Mesenteric fat pad (tissue), 1 donor: ENCODE data around the gene MAP1B. TPM values are rescaled to one million over a fixed set of nuclear protein-coding genes. Genes with fewer than 3 reads are reported as not detected.

Source experiments
- DNase-seq: peaks from one replicate; pipeline ENCODE4 v3.0.0-alpha.2; 2020; ENCODE audit warnings: low spot score
- total RNA-seq: library from RNA; stranded (reverse); fragmentation: NEBNext Ultra II Directional; extraction: Animal tissue kit (Norgen Biotek cat#: 25700); gene quantifications from one replicate; pipeline ENCODE4 v1.2.1, GENCODE V29; 2021
- donor health status: DM: yes; HTN: yes; CAD: no.

Gene MAP1B
- total RNA-seq, 1 donor from 2014 or later, result 121 TPM

- DNase-seq, result no peak
These were observed 22.4 kb downstream of the MAP1B start for GRCh38 chr5:72129725-72130124.

GRCh38 chr5:72130351-72130761, 23.1 kb downstream of the MAP1B start:
- DNase-seq, result no peak

- DNase-seq, result no peak
These were observed 26.1 kb downstream of the MAP1B start for GRCh38 chr5:72133212-72133990.

- no peak for DNase-seq
These were observed 27.1 kb downstream of the MAP1B start for GRCh38 chr5:72134226-72134899.

GRCh38 chr5:72137826-72138409, 30.6 kb downstream of the MAP1B start:
- DNase-seq, result no peak

- no peak for DNase-seq
These were observed 31.8 kb downstream of the MAP1B start for GRCh38 chr5:72138943-72139521.

GRCh38 chr5:72140711-72141110, 33.4 kb downstream of the MAP1B start:
- DNase-seq, result no peak

- no peak for DNase-seq
These were observed 34.4 kb downstream of the MAP1B start for GRCh38 chr5:72141440-72142355.

GRCh38 chr5:72144762-72145161, 37.5 kb downstream of the MAP1B start:
- no peak for DNase-seq

GRCh38 chr5:72145348-72145747, 38.1 kb downstream of the MAP1B start:
- DNase-seq, result no peak

- DNase-seq, result no peak
These were observed 38.8 kb downstream of the MAP1B start for GRCh38 chr5:72146056-72146455.

GRCh38 chr5:72147569-72147968, 40.3 kb downstream of the MAP1B start:
- DNase-seq, result no peak

GRCh38 chr5:72149742-72150141, 42.5 kb downstream of the MAP1B start:
- no peak for DNase-seq

GRCh38 chr5:72151169-72151568, 43.9 kb downstream of the MAP1B start:
- no peak for DNase-seq

GRCh38 chr5:72151646-72152045, 44.4 kb downstream of the MAP1B start:
- DNase-seq, result no peak

- DNase-seq, result no peak
These were observed 45.3 kb downstream of the MAP1B start for GRCh38 chr5:72152545-72152944.

GRCh38 chr5:72153551-72153950, 46.3 kb downstream of the MAP1B start:
- no peak for DNase-seq

- DNase-seq, result no peak
These were observed 46.9 kb downstream of the MAP1B start for GRCh38 chr5:72154076-72154756.

GRCh38 chr5:72156946-72157624, 49.8 kb downstream of the MAP1B start:
- DNase-seq, result no peak

- DNase-seq, result no peak
These were observed 50.3 kb downstream of the MAP1B start for GRCh38 chr5:72157625-72157962.
